ENCODE measurements around the gene FTL. TPM values are rescaled to one million over a fixed set of nuclear protein-coding genes. Genes with fewer than 3 reads are reported as not detected.

Gene FTL
- polyA plus RNA-seq, 1 experiment: 3,644 TPM

DNA sequence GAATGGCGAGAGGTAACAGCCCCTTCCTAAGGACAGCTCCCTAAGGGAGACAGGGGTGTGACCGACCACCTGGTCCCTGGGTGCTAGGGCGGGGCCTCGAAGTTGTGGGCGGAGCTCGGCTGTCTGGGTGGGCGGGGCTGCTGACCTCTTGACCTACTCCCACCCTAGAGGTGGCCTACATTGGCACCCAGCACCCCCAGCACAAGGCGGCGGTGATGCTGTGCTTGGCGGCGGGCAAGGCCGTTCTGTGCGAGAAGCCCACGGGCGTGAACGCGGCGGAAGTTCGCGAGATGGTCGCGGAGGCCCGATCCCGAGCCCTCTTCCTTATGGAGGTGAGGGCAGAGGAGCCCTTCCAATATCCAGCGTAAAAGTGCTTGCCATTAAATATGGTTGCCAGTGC lies 29.2 kb upstream of the FTL start:
- ChIA-PET POLR2A (no interaction called here), CTCF (no interaction called here)
- H3K9me3 ChIP-seq (ENCODE audit: control insufficient read depth, insufficient read depth, low read length): peaks cover 18% of the 10 kb centered on the region
- no peak overlapping the region for H3K4me3 ChIP-seq (ENCODE audit: low read depth, low read length)
- no peak for DNase-seq (ENCODE audit: low read depth, low spot score)
- TF ChIP-seq, protein P1, sequence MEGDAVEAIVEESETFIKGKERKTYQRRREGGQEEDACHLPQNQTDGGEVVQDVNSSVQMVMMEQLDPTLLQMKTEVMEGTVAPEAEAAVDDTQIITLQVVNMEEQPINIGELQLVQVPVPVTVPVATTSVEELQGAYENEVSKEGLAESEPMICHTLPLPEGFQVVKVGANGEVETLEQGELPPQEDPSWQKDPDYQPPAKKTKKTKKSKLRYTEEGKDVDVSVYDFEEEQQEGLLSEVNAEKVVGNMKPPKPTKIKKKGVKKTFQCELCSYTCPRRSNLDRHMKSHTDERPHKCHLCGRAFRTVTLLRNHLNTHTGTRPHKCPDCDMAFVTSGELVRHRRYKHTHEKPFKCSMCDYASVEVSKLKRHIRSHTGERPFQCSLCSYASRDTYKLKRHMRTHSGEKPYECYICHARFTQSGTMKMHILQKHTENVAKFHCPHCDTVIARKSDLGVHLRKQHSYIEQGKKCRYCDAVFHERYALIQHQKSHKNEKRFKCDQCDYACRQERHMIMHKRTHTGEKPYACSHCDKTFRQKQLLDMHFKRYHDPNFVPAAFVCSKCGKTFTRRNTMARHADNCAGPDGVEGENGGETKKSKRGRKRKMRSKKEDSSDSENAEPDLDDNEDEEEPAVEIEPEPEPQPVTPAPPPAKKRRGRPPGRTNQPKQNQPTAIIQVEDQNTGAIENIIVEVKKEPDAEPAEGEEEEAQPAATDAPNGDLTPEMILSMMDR (IDR thresholded peaks at IDR 0.05; ENCODE audit: low read depth, low read length): no peak
- no peak overlapping the region for H3K27ac ChIP-seq (ENCODE audit: low read depth, low read length)
- no peaks in the 10 kb centered on the region for H3K27me3 ChIP-seq (ENCODE audit: control insufficient read depth, insufficient read depth, low read length)

DNA sequence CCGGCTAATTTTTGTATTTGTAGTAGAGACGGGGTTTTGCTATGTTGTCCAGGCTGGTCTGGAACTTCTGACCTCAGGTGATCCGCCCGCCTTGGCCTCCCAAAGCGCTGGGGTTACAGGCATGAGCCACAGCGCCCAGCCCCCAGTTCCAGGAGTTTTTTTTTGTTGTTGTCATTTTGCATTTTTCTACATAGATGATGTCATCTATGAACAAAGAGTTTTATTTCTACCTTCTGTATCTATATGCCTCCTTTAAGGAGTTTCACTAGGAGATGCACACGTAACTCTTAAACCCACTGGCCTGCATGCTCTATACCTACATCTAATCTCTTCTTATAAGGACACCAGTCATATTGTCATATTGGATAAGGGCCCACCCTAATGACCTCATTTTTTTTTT lies 26.9 kb upstream of the FTL start:
- Histone ChIP-seq H3K27me3 (ENCODE audit: control insufficient read depth, insufficient read depth, low read length) (no peaks in the 10 kb centered on the region), H3K27ac (ENCODE audit: low read depth, low read length) (no peak overlapping the region), H3K9me3 (ENCODE audit: control insufficient read depth, insufficient read depth, low read length) (peaks cover 24% of the 10 kb centered on the region), H3K4me3 (ENCODE audit: low read depth, low read length) (no peak overlapping the region)
- TF ChIP-seq, protein P1 (IDR thresholded peaks at IDR 0.05; ENCODE audit: low read depth, low read length): no peak
- ChIA-PET CTCF (no interaction called here), POLR2A (interaction anchor here (0.6 kb wide), 1 partner anchor 14 kb away, joined by 6 read pairs; no protein-coding TSS in a partner anchor)
- DNase-seq (ENCODE audit: low read depth, low spot score): no peak

DNA sequence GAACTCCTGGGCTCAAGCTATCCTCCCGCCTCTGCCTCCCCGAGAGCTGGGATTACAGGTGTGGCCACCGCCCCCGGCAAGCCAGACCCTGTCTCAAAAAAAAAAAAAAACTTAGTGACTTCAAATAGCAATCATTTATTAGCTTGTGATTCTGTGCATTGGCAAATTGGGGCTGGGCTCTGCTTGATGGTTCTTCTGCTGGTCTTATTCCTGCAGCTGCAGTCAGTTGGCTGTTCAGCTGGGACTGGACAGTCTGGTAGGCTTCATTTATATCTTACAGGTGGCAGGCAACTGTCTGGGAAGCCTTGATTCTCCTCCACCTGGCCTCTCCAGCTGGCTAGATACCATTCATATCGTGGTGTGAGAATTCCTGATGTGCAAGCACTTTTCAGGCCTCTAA lies 24.2 kb upstream of the FTL start:
- H3K27me3 ChIP-seq (ENCODE audit: control insufficient read depth, insufficient read depth, low read length): no peaks in the 10 kb centered on the region
- no peak overlapping the region for H3K27ac ChIP-seq (ENCODE audit: low read depth, low read length)
- H3K4me3 ChIP-seq (ENCODE audit: low read depth, low read length): no peak overlapping the region
- no peak for DNase-seq (ENCODE audit: low read depth, low spot score)
- ChIA-PET CTCF (no interaction called here), POLR2A (no interaction called here)
- peaks cover 19% of the 10 kb centered on the region for H3K9me3 ChIP-seq (ENCODE audit: control insufficient read depth, insufficient read depth, low read length)
- TF ChIP-seq, protein P1 (IDR thresholded peaks at IDR 0.05; ENCODE audit: low read depth, low read length): no peak

DNA sequence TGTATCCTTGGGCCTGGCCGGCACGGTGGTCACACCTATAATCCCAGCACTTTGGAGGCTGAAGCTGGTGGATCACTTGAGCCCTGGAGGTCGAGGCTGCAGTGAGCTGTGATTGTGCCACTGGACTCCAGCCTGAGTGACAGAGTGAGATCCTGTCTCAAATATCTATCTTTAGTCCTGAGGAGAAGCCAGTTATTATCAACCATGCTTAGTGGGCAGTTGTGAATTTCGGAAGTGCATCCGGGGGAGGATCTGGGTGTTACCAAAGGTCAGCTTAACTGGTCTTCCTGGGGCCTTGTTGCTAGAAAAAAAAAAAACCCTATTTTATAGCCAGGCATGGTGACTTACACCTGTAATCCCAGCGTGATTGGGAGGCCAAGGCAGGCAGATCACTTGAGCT lies 22.0 kb upstream of the FTL start:
- POLR2A ChIA-PET: interaction anchor here (0.6 to 1.0 kb wide), 2 partner anchors 11 to 266 kb away, joined by 4 read pairs; no protein-coding TSS in a partner anchor
- CTCF ChIA-PET: no interaction called here
- no peak overlapping the region for H3K27ac ChIP-seq (ENCODE audit: low read depth, low read length)
- no peak overlapping the region for H3K4me3 ChIP-seq (ENCODE audit: low read depth, low read length)
- H3K27me3 ChIP-seq (ENCODE audit: control insufficient read depth, insufficient read depth, low read length): no peaks in the 10 kb centered on the region
- DNase-seq (ENCODE audit: low read depth, low spot score): no peak
- H3K9me3 ChIP-seq (ENCODE audit: control insufficient read depth, insufficient read depth, low read length): peaks cover 29% of the 10 kb centered on the region
- TF ChIP-seq, protein P1 (IDR thresholded peaks at IDR 0.05; ENCODE audit: low read depth, low read length): no peak

DNA sequence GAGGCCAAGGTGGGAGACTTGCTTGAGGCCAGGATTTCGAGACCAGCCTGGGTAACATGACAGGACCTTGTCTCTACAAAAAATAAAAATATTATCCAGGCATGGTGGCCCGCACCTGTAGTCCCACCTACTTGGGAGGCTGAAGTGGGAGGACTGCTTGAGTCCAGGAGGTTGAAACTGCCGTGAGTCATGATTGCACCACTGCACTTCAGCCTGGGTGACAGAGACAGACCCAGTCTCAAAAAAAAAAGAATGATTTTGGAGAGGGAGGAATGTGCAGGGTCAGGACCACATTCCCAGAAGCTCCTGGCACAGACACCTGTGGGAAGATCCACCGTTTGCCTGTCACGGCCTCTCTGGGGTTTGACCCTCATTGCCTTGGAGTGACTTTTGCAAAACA lies 19.7 kb upstream of the FTL start:
- POLR2A ChIA-PET: no interaction called here

More for the DNA sequence above, 19.7 kb upstream of the FTL start:
- TF ChIP-seq, protein P1 (IDR thresholded peaks at IDR 0.05; ENCODE audit: low read depth, low read length): no peak
- Histone ChIP-seq H3K27me3 (ENCODE audit: control insufficient read depth, insufficient read depth, low read length) (no peaks in the 10 kb centered on the region), H3K4me3 (ENCODE audit: low read depth, low read length) (no peak overlapping the region), H3K9me3 (ENCODE audit: control insufficient read depth, insufficient read depth, low read length) (peaks cover 28% of the 10 kb centered on the region), H3K27ac (ENCODE audit: low read depth, low read length) (no peak overlapping the region)
- DNase-seq (ENCODE audit: low read depth, low spot score): no peak
- CTCF ChIA-PET: no interaction called here

Data from AG04450 (cell line).